K562 (cell line): Measurements from ENCODE around the gene KCTD16. TPM values are rescaled to one million over a fixed set of nuclear protein-coding genes. Genes with fewer than 3 reads are reported as not detected.

ENCODE experiments used
- ATAC-seq: fragments of 200-7000 bp; cut with Tn5 transposase; 3 replicates; pipeline ENCODE4 v1.9.1; 2020; ENCODE audit warnings: moderate library complexity
- BruUV-seq: library from RNA; stranded (reverse); fragments of 400-500 nt; replicated peaks from 2 replicates; lab custom pipeline; 2021; lab: Mats Ljungman, UMichigan
- CTCF ChIA-PET: fragments of 300-600 bp; formaldehyde crosslinking; extraction: SDS; loops from one replicate; lab custom pipeline; 2021; ENCODE audit warnings: low intra/inter-chr PET ratio; lab: Yijun Ruan, JAX
- POLR2A ChIA-PET: fragments of 300-600, 350-650 bp; sonication (Branson Sonifier 250); formaldehyde crosslinking; extraction: SDS; loops from one replicate; lab custom pipeline; 2021; ENCODE audit warnings: antibody characterized with exemption, inconsistent platforms; lab: Yijun Ruan, JAX
- DNase-seq, 4 experiments: peaks; one replicate each; pipeline versions ENCODE4 v3.0.0 to v3.0.0-alpha.2; 2011 to 2018; ENCODE audit warnings: low spot score in 3 of 4, mixed read lengths in 3 of 4; ENCODE audit errors: extremely low read depth in 1 of 4
- FAIRE-seq: peaks from 2 replicates; lab custom pipeline; 2011; peaks lifted over from hg19 to GRCh38; lab: Jason Lieb, UNC
- H2AFZ ChIP-seq: 2 replicates; pipeline ENCODE4 v1.6.0; 2011; ENCODE audit warnings: low read depth, low read length, control low read depth, inconsistent platforms
- H3K27ac ChIP-seq: fragments of 200-600 bp; 3 replicates; pipeline ENCODE4 v1.8.0; 2011; ENCODE audit warnings: low read depth, mild to moderate bottlenecking, control low read depth, inconsistent platforms, low read length, moderate library complexity, mixed read lengths; ENCODE audit errors: extremely low read depth
- H3K27me3 ChIP-seq, 2 experiments: fragments of 300-600 bp in 1 of 2; 2 replicates in 1 of 2; 3 replicates in 1 of 2; pipeline versions ENCODE4 v1.6.0 to v1.8.0; 2011; ENCODE audit warnings: inconsistent platforms in 2 of 2, low read length in 2 of 2, mild to moderate bottlenecking in 1 of 2, mixed read lengths in 1 of 2, moderate library complexity in 1 of 2; ENCODE audit not compliant: control insufficient read depth in 2 of 2, insufficient read depth in 2 of 2
- H3K36me3 ChIP-seq: fragments of 300-600 bp; 3 replicates; pipeline ENCODE4 v1.8.0; 2011; ENCODE audit warnings: mild to moderate bottlenecking, low read length, inconsistent platforms; ENCODE audit not compliant: control insufficient read depth, insufficient read depth
- H3K4me1 ChIP-seq, 2 experiments: fragments of 200-600 bp in 1 of 2; replicated peaks in 1 of 2; 2 replicates in 1 of 2; 3 replicates in 1 of 2; pipeline versions ENCODE4 v1.5.1 to v1.8.0; 2011; ENCODE audit warnings: inconsistent platforms in 2 of 2, low read length in 2 of 2, mild to moderate bottlenecking in 1 of 2, mixed read lengths in 1 of 2, moderate library complexity in 1 of 2; ENCODE audit not compliant: control insufficient read depth in 2 of 2, insufficient read depth in 2 of 2
- H3K4me2 ChIP-seq: 2 replicates; pipeline ENCODE4 v1.6.1; 2011; ENCODE audit warnings: low read length, control low read depth, inconsistent platforms, mixed read lengths; ENCODE audit not compliant: insufficient read depth
- H3K4me3 ChIP-seq: fragments of 200-600 bp; sonication (generic), shearing (Covaris generic); 2 replicates; pipeline ENCODE4 v1.5.1; 2016; ENCODE audit warnings: control low read depth, inconsistent platforms
- H3K79me2 ChIP-seq: fragments of 200-600 bp; 3 replicates; pipeline ENCODE4 v1.8.0; 2011; ENCODE audit warnings: low read length, inconsistent platforms; ENCODE audit not compliant: control insufficient read depth, insufficient read depth
- H3K9ac ChIP-seq, 2 experiments: 2 replicates each; pipeline versions ENCODE4 v1.6.0 to v1.6.1; 2011; ENCODE audit warnings: low read depth in 2 of 2, low read length in 2 of 2, control low read depth in 1 of 2, inconsistent platforms in 1 of 2, mild to moderate bottlenecking in 1 of 2, mixed read lengths in 1 of 2; ENCODE audit not compliant: insufficient read depth in 1 of 2
- H3K9me1 ChIP-seq: one replicate; pipeline ENCODE4 v1.6.0; 2011; ENCODE audit warnings: inconsistent platforms, mild to moderate bottlenecking, low read length, moderate library complexity; ENCODE audit not compliant: control insufficient read depth, insufficient read depth
- H3K9me3 ChIP-seq: replicated peaks from 2 replicates; pipeline ENCODE4 v1.5.1; 2011; ENCODE audit warnings: low read depth, low read length, inconsistent platforms; ENCODE audit not compliant: control insufficient read depth, insufficient read depth
- H4K20me1 ChIP-seq: replicated peaks from 2 replicates; pipeline ENCODE4 v1.6.1; 2011; ENCODE audit warnings: low read length, inconsistent platforms, mixed read lengths; ENCODE audit not compliant: control insufficient read depth, insufficient read depth
- BCOR ChIP-seq: fragments of 450-650 bp; IDR thresholded peaks from 2 replicates; pipeline ENCODE4 v1.6.1; 2016
- CCNT2 ChIP-seq: IDR thresholded peaks from 2 replicates; pipeline ENCODE4 v1.6.1; 2011; ENCODE audit warnings: borderline replicate concordance, low read depth, mild to moderate bottlenecking, moderate library complexity, mixed read lengths, low read length; ENCODE audit not compliant: insufficient read length; ENCODE audit errors: extremely low read depth
- ERF ChIP-seq: fragments of 450-650 bp; formaldehyde crosslinking; IDR thresholded peaks from 2 replicates; pipeline ENCODE4 v1.4.0; 2020; ENCODE audit warnings: mild to moderate bottlenecking, mixed read lengths
- HIVEP1 ChIP-seq: fragments of 250-450 bp; sonication (Bioruptor Pico); IDR thresholded peaks from 2 replicates; pipeline ENCODE4 v1.4.0; 2020; ENCODE audit warnings: mild to moderate bottlenecking
- KDM4B ChIP-seq, 2 experiments: fragments of 450-650 bp in 1 of 2; sonication (generic) in 1 of 2; IDR thresholded peaks; 2 replicates each; pipeline ENCODE4 v1.6.1; 2016 to 2017; ENCODE audit warnings: borderline replicate concordance in 2 of 2, antibody characterized with exemption in 1 of 2, low read depth in 1 of 2, mild to moderate bottlenecking in 1 of 2
- MCM3 ChIP-seq: fragments of 450-650 bp; IDR thresholded peaks from 2 replicates; pipeline ENCODE4 v1.6.1; 2016
- RAD21 ChIP-seq, 2 experiments: fragments of 250-450 bp in 1 of 2; fragments of 450-650 bp in 1 of 2; sonication (Bioruptor Pico) in 1 of 2; formaldehyde crosslinking in 1 of 2; IDR thresholded peaks in 1 of 2; conservative IDR thresholded peaks in 1 of 2; 2 replicates each; pipeline versions ENCODE4 v1.4.0 to v1.8.0; 2020 to 2022; ENCODE audit warnings: mild to moderate bottlenecking in 2 of 2, moderate library complexity in 1 of 2
- SMC3 ChIP-seq: conservative IDR thresholded peaks from 2 replicates; pipeline ENCODE4 v1.6.1; 2011; ENCODE audit warnings: low read depth, low read length, improper control_type of control experiment; ENCODE audit not compliant: insufficient read depth
- TRIM28 ChIP-seq: fragments of 450-650 bp; IDR thresholded peaks from 2 replicates; pipeline ENCODE4 v1.6.1; 2017
- WGBS: fragments of 100-300 bp; shearing (Covaris generic); methylation state at CpG from one replicate; pipeline ENCODE4 v1.1.6; 2016; ENCODE audit warnings: low coverage, mixed read lengths; ENCODE audit not compliant: insufficient coverage; ENCODE audit errors: missing lambda C conversion rate; 5-methylcytosine and 5-hydroxymethylcytosine counted together
- in situ Hi-C: fragments of 300-500 bp; cut with MboI; formaldehyde crosslinking; loops from 4 replicates; pipeline ENCODE4 v1.15.0; 2018; ENCODE audit warnings: inconsistent platforms, mixed read lengths
- intact Hi-C: fragments of 100-400 bp; cut with micrococcal nuclease; formaldehyde crosslinking; loops from 2 replicates; pipeline ENCODE4 v1.14.2; 2022
- polyA plus RNA-seq, 8 experiments: library from polyadenylated mRNA; depleted of rRNA in 4 of 8; stranded (reverse) in 5 of 8; unstranded in 3 of 8; fragments of >200 nt; fragmentation: Nextera tagmentation in 2 of 8; fragmentation: Illumina TruSeq in 1 of 8; extraction: Ambion mirVana in 2 of 8; extraction: Trizol in 1 of 8; gene quantifications; 2 replicates each; pipeline versions ENCODE4 v1.2.1 to v1.2.3, GENCODE V29; 2011 to 2014; ENCODE audit warnings: inconsistent platforms in 1 of 8, missing spikeins in 1 of 8
- total RNA-seq, 7 experiments: library from RNA; depleted of rRNA in 6 of 7; stranded (reverse); fragments of >200 nt in 6 of 7; fragmentation: Illumina TruSeq in 2 of 7; extraction: Trizol in 2 of 7; gene quantifications; 2 replicates each; pipeline versions ENCODE4 v1.2.1 to v1.2.3, GENCODE V29; 2011 to 2021; ENCODE audit warnings: low replicate concordance in 1 of 7
- TF ChIP-seq, protein P1 (sequence below): fragments of 250-450 bp; sonication (Bioruptor Pico); IDR thresholded peaks from 2 replicates; pipeline ENCODE4 v1.9.0; 2021; ENCODE audit warnings: mild to moderate bottlenecking, inconsistent platforms
- TF ChIP-seq, protein P2 (sequence below), 3 experiments: IDR thresholded peaks in 2 of 3; conservative IDR thresholded peaks in 1 of 3; 2 replicates each; pipeline ENCODE4 v1.5.1; 2011 to 2012; ENCODE audit warnings: low read length in 3 of 3, mild to moderate bottlenecking in 3 of 3, control low read depth in 2 of 3, improper control_type of control experiment in 1 of 3, inconsistent platforms in 1 of 3, low read depth in 1 of 3, mixed read lengths in 1 of 3, moderate library complexity in 1 of 3; ENCODE audit not compliant: insufficient read depth in 2 of 3

KCTD16 gene
- total and polyA plus RNA-seq, 9 of the 15 experiments (the other 6 are each of a cell fraction or from before 2014, with no cell fraction given) = 0.04 TPM; not detected in 8

DNA sequence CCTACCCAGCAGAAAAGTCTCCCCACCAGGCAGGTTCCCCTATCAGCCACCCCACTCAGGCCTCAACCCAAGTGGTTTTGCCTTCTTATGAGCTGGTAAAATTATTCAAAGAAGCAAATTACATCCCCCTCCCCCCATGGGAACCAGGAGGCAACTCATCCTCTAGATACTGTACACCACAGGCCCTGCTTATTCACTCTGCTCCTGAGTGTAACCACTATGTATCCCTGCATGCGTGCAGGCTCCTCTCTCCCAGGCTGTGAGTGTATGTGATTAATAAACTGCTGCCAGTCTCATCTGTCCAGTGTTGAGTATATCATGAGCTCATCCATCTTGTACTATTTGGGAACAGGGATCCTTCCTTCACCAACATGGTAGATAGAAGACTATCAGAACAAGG is 8.6 kb downstream of the KCTD16 start (continued):
- TF ChIP-seq ERF (CRISPR knock-in tag) (no peak), KDM4B (IDR thresholded peaks at IDR 0.05; ENCODE audit: borderline replicate concordance in 2 of 2, low read depth in 1 of 2) (no peak), TRIM28 (no peak)
- TF ChIP-seq, all 486 proteins: peak for 0

DNA sequence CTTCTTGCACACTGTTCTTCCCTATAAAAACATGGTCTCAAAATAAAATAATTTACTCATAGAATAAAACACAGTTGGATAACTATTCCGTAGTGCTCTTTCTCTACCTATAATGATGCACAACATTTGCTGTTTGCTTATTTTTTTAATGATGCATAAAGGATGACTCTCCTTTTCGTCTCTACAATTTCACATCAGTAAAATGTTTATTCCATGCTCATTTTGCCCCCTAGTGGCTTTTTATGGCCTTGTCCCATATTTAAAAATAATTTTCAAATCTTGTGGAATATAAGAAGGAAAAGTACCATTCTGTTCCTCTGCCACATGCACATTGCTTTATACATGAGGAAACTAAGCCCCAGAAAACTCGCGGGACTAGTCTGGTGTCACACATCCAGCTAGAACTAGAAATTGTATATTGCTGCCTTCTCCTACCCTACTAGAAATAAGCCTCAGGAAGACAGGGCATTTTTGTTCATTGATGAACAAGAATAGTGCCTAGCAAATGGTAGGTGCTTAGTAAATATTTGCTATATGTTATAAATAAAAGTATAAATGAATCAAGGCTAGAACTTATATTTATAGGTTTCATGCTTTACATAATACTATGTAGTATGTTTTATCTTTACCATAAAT is 12.7 kb downstream of the KCTD16 start:
- Histone ChIP-seq H2AFZ (no peak overlapping the region), H3K9me1 (no peaks in the 10 kb centered on the region), H3K4me2 (no peak overlapping the region), H3K79me2 (no peaks in the 10 kb centered on the region), H3K27me3 (no peaks in the 10 kb centered on the region), H4K20me1 (no peaks in the 10 kb centered on the region), H3K9me3 (no peaks in the 10 kb centered on the region), H3K27ac (no peak overlapping the region), H3K4me3 (no peak overlapping the region), H3K36me3 (no peaks in the 10 kb centered on the region), H3K4me1 (no peaks in the 10 kb centered on the region), H3K9ac (no peak overlapping the region)
- WGBS = 0% methylated on average over 4 of the region's 4 CpGs
- CTCF ChIA-PET = interaction anchor here (0.7 kb wide), 1 partner anchor 215 kb away, joined by 3 read pairs; no protein-coding TSS in a partner anchor
- TF ChIP-seq, protein P1, sequence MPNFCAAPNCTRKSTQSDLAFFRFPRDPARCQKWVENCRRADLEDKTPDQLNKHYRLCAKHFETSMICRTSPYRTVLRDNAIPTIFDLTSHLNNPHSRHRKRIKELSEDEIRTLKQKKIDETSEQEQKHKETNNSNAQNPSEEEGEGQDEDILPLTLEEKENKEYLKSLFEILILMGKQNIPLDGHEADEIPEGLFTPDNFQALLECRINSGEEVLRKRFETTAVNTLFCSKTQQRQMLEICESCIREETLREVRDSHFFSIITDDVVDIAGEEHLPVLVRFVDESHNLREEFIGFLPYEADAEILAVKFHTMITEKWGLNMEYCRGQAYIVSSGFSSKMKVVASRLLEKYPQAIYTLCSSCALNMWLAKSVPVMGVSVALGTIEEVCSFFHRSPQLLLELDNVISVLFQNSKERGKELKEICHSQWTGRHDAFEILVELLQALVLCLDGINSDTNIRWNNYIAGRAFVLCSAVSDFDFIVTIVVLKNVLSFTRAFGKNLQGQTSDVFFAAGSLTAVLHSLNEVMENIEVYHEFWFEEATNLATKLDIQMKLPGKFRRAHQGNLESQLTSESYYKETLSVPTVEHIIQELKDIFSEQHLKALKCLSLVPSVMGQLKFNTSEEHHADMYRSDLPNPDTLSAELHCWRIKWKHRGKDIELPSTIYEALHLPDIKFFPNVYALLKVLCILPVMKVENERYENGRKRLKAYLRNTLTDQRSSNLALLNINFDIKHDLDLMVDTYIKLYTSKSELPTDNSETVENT (CRISPR knock-in tag) = no peak
- TF ChIP-seq, protein P2, sequence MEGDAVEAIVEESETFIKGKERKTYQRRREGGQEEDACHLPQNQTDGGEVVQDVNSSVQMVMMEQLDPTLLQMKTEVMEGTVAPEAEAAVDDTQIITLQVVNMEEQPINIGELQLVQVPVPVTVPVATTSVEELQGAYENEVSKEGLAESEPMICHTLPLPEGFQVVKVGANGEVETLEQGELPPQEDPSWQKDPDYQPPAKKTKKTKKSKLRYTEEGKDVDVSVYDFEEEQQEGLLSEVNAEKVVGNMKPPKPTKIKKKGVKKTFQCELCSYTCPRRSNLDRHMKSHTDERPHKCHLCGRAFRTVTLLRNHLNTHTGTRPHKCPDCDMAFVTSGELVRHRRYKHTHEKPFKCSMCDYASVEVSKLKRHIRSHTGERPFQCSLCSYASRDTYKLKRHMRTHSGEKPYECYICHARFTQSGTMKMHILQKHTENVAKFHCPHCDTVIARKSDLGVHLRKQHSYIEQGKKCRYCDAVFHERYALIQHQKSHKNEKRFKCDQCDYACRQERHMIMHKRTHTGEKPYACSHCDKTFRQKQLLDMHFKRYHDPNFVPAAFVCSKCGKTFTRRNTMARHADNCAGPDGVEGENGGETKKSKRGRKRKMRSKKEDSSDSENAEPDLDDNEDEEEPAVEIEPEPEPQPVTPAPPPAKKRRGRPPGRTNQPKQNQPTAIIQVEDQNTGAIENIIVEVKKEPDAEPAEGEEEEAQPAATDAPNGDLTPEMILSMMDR (IDR thresholded peaks at IDR 0.05 in 2 of 3, conservative IDR thresholded peaks at IDR 0.05 in 1 of 3; ENCODE audit: insufficient read depth in 2 of 3, low read depth in 1 of 3, low read length in 3 of 3) = peak; percentile 21 to 67 (median 53); a peak in 5 of 6 replicates
- TF ChIP-seq SMC3 (0 out of 2 replicates have a peak, but pooled peaks have one; percentile 23), RAD21 (CRISPR knock-in tag; conservative IDR thresholded peaks at IDR 0.05 in 1 of 2, IDR thresholded peaks at IDR 0.05 in 1 of 2) (peak; percentile 47 to 63), MCM3 (no peak), HIVEP1 (no peak), BCOR (no peak), CCNT2 (no peak)
- POLR2A ChIA-PET = no interaction called here
- FAIRE-seq (peak; percentile 56), DNase-seq (peak; percentile 14 to 22 (median 18)), ATAC-seq (0 out of 3 replicates have a peak, but pooled peaks have one; percentile 35)
- BruUV-seq = no TSS peak
- intact Hi-C loops = loop anchor here (10.0 kb wide), 1 partner anchor 1169 kb away; no protein-coding TSS in a partner anchor
- in situ Hi-C loops = no loop called here
